GM04503 (cell line): ENCODE measurements around the gene C4orf50.
A peak's percentile ranks its signal among the peaks of the same experiment; 100 is the strongest.
"Not testable (repeated sequence)": the region's sequence is repeated elsewhere in the genome, so short reads cannot be mapped to it uniquely, and the experiment has no call there.

Source experiments
- DNase-seq: peaks from one replicate; pipeline ENCODE4 v3.0.0-alpha.2; 2012; ENCODE audit warnings: low read depth

Gene C4orf50

DNA sequence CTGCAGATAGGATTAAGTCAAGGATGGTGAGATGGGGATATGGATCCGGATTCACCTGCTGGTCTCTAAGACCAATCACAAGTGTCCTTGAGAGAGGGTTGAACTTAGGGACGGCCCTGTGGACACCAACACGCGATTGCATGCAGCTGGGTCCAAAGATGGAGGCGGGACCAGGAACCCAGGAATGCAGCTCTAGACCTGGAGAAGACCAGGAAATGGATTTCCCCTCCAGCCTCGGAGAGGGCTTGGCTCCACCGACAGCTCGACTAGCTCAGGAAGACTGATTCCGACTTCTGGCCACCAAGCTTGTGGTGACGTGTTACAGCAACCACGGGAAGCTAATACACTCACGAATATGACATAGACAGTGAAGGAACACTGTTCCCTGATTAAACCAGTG is 4.7 kb downstream of the C4orf50 start:
- DNase-seq, result no peak

DNA sequence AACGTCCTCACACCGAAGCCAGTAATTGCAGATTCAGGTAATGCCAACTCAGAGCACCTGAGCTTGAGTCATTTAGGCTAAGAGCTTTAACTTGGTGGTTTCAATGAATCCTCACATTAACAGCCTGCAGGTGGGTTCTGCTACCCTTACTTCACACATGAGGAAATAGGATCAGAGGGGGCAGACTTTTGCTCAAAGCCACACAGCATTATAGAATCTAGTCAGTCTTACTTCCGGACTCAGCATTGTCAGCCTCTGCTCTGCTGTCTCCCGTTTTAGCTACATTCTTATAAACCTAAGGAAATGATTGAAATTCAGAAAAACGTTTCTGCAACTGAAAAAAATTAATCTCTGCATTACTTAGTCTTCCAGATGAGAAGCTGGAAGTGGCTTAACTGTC is 6.0 kb downstream of the C4orf50 start:
- DNase-seq, result no peak

DNA sequence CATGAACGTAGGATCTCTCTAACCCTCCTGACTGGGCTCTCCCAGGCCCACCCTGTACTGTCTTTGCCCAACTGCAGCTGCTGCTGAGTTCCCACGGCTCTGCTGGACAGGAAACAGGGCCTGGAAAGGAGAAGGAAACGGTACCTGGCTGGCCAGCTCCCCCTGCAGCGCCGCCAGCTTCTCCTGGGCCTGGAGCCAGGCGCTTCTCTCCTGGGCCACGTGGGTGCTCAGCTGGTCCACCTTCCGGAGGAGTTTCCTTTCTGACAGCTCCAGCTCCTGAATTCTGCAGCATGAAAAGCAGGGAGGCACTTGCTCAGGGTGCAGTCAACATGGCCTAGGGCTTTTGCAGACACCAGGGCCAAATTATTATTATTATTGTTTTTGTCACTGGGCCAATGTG is 6.5 kb downstream of the C4orf50 start:
- DNase-seq, result no peak

DNA sequence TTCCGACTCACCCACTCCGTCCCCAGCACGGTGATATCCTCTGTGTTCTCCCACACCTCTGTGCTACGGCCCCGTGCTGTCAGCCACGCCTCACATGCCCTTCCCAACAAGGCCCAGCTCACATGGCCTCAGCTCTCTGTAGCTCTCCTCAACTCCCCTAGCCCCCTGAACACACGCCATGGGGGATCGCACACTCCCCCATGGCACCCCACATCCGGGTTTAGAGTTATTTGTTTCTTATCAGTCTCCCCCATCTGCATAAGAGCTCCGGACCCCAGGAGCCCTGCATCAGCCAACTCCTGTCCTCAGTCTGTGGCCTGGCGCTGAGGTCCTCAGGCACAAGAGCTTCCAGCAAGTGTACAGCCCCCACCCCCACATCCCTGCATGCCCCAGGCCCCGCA is 7.0 kb downstream of the C4orf50 start:
- DNase-seq, result no peak

DNA sequence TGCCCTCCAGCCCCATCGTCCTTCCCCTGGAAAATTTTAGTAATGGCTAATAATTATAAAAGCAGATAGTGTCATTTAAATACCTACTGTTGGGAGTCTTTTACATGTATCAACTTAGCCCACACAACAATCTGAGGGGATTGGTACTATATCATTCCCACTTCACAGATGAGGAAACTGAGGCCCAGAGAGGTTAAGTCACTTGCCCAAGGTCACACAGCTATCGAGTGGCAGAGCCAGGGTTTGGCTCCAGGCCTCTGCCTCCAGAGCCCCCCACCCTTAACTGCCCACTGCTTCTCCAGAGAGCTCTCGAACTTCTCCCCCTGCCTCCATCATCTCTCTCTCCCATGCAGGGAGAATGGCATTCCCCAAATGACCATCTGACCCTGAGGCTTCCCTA is 7.4 kb downstream of the C4orf50 start:
- DNase-seq, result no peak

DNA sequence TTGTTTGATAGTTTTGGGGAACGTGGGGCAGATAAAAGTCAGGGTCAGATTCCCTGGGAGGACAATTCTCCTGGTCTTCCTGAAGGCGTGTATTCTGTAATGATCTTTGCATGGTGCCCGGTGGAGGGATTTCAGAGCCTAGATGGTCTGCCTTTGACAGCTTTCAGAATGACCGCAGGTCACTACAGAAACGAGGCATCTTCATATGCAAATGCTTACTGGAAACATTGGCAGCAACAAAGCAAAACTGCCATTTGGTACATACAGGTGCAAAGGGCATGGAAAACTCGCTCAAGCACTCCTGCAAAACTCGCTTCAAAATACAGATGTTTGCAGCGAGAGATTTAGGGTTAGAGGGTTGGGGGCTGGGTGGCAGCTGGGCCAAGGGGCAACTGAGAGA is 8.8 kb downstream of the C4orf50 start:
- no peak for DNase-seq

DNA sequence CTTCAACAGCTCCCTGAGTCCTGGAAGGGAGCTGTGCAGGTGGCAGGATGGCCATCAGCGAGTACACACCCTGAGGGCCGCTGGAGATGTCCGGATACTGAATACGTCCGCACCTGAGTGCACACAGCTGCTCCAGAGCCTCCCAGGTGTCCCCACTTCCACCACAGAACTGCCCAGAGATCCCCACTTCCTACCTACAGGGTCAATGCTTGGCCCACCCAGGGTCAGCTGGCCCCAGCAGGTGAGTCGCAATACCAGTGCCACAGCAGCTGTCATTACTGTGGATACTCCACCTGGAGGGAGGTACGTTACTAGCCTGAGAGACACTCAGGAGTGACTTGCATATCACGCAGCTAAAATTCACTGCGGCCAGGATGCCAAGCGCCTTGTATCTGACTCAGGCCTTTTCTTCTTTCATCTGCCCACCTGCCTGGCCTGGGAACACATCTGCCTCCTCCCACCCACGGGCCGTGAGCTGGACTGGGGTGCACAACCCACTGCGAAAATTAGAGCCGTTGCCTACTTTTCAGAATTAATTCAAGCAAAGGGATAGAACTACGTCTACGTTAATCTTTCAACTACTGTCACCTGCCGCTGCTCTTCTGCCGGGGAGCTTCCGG is 9.4 kb downstream of the C4orf50 start:
- DNase-seq, result no peak

DNA sequence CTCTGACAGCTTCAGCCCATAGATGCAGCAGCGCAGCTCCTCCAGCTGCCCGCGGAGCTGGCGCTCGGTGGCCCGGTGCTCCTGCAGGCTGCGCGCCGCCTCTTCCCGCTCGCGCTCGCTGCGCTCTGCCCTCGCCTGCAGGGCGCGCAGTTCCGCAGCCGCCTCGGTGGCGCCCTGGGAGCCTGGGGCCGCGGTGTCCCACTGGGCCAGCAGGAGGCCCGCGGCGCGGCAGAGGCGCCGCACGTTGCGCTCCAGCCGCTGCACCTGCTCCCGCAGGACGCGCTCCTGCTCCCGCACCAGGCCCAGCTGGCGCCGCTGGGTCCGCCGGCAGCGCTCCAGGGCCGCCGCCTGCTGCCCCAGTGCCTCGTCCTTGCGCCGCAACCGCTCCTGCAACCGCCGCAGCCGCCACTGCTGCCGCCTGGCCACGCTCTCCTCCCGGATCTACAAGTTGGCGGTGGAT is 10.1 kb downstream of the C4orf50 start:
- DNase-seq, result no peak

DNA sequence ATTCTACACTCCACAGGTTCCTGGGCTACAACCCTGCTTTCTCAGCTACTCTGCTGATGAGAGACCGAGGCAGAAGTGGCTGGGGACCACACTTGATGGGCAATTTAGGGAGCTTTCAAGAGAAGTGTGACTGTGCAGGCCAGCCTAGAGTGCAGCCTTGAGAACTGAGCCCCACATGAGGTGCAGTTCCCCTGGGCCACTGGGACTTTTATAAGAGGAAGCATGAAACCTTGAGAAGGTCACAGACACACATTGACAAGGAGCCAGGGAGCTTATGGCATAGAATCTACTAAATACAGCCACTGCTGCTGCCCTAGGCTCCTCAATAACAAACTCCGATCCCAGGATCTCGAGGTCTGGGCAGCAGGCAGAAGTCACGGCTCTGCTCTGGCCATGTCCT is 13.1 kb downstream of the C4orf50 start:
- DNase-seq, result no peak

DNA sequence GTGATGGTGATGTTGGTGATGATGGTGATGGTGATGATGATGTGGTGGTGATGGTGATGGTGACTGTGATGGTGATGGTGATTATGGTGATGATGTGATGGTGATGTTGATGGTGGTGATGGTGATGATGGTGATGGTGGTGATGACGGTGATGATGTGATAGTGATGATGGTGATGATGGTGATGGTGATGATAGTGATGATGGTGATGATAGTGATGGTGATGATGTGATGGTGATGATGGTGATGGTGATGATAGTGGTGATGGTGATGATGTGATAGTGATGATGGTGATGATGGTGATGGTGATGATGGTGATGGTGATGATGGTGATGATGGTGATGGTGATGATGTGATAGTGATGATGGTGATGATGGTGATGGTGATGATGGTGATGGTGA is 14.7 kb downstream of the C4orf50 start:
- DNase-seq, result not testable (repeated sequence)

DNA sequence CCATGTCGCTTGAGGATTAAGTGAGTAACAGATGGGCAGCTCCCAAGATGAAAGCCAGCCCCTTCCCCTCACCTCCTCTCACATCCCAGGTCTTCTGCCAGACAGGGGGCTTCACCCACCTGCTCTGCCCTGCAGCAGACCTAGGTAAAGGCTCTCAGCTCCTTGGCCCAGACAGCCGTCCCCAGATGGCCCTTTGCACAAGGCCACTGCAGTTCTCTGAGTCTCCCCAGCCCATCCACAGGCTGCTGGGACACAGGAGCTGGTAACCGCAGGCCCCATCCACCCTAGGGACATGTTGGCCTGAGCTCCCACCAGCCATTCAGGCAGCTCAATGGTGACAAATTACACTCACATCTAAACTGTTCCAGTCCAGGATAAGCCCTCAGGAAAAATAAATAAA is 15.3 kb downstream of the C4orf50 start:
- DNase-seq, result no peak

DNA sequence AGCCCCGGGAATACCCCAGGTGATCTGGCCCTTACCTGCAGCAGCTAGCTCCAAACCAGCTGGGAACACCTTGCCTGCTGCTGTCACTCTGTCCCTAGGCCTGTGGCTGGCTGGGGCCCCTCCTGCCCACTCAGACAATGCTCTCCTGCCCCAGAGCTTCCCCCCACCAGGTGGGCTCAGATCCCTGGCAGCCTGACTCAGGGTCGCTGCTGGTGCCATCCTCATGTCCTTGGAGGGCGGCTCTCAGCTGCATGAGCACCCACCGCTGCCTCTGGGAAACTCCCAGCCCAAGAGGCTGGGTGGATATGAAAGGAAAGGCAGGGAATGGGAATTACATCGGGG is 15.8 kb downstream of the C4orf50 start:
- no peak for DNase-seq

DNA sequence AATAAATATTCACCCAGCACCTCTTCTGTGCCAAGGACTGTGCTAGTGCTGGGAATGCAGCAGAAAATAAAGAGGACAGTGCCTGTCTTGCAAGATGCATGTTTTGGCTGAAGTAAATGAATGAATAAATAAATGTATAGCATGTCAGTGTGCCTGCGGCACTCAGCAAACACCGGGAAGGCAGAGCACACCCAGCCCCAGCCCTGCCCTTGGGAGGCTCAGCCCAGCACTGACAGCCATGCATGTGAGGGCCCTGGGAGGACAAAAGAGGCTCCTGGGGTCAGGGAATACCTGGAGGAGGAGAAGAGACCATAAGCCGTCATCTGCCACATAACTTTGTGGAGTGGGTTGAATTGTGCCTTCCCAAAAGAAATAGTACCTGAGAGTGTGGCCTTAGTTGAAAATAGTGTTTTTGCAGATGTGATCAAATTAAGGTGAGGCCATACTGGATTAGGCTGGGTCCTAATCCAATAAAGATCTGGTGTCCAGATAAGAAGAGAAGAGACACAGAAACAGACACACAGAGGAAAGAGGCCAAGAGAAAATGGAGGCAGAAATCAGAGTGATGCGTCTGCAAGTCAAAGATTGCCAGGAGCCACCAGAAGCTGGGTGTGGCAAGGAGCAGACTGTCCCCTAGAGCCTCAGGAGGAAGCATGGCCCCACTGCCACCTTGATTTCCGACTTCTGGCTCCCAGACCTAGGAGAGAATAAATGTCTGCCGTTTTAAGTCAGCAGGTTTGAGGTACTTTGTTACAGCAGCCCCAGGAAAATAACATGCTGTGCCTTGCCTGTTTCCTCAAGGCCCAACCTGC is 16.3 kb downstream of the C4orf50 start:
- DNase-seq, result no peak

DNA sequence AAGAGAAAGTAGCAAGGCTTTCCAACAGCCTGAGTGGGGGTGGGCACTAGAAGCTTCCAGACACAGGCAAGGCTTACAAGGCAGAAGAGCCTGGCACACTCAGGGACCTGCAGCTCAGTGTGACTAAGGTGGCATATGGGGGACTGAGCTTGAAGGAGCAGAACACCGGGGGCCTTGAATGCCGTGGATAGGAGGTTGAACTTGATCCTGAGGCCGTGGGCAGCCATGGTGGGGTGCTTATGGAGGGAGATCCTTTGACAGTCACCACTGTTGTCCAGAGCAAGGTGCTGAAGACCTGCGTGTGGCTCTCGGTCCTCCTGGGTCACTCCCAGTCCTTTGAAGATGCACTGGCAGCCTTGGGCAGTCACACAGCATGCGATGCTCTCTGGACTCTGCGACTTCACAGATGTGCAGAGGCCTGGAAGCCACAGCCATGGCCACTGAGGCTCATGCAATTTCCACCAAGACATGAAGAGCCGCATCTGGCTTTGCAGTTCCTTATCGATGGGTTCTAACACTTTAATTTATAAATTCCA is 18.3 kb downstream of the C4orf50 start:
- no peak for DNase-seq

DNA sequence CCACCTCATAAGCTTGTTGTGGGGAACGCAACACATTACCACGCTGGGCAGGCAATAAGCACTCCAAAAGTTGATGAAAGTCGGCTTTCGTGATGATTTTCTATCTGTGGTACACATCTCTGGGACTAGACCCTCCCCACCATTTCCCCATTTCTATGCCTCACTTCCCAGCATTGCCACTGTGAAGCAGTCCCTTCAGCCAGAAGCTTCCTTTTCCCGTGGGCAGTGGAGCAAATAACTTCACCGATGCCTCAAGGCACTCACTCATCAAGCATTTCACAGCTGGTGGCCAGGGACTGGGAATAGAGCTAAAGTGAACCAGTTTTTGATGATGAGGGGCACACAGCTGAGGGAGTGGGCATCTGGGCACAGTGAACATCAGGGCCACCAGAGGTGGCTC is 18.9 kb downstream of the C4orf50 start:
- DNase-seq, result no peak

DNA sequence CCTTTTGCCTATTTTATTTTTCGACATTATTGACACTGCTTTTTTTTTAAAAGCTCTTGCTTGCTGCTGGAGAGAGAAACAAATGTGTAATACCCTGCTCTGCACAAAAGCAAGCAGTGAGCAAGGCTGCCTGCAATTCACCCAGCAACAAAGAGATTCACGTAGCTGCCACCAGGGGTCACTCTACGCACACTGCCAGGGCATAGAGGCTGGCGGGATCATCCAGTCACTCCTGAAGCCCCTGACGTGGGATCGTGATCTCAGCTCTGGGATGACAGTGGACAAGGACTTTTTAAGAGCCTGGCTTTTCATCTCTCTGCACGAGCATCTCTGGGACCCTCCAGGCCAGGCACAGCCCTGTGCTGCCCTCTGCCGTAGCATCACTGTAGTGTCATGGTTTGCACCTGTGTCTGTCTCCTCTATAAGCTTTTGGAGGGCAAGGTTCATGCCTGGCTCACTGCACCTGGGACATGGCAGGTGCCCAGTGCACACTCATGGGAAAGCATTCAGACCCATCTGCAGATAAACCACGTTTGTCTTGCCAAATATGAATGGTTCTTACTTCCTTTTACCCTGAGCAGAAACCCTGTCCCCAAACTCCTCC is 19.8 kb downstream of the C4orf50 start:
- peak; percentile 12 for DNase-seq

DNA sequence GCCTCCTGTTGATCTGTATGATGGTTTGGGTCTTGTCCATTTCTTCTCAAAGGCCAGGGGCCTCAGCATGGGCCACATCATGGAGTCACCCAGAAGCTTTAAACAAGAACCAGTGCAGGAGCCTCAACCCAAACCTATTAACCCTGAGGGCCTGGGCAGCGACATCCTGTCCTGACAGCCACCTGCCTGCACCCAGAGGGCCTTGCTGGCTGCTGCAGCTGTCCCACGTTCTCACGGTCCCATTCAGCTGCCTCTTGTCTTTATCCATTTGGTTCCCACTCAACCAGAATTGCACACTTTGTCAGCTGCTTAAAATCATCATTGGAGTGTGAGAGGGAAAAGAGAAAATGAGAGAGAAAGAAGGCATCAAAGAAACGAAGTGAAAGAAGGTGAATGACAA is 21.6 kb downstream of the C4orf50 start:
- no peak for DNase-seq

DNA sequence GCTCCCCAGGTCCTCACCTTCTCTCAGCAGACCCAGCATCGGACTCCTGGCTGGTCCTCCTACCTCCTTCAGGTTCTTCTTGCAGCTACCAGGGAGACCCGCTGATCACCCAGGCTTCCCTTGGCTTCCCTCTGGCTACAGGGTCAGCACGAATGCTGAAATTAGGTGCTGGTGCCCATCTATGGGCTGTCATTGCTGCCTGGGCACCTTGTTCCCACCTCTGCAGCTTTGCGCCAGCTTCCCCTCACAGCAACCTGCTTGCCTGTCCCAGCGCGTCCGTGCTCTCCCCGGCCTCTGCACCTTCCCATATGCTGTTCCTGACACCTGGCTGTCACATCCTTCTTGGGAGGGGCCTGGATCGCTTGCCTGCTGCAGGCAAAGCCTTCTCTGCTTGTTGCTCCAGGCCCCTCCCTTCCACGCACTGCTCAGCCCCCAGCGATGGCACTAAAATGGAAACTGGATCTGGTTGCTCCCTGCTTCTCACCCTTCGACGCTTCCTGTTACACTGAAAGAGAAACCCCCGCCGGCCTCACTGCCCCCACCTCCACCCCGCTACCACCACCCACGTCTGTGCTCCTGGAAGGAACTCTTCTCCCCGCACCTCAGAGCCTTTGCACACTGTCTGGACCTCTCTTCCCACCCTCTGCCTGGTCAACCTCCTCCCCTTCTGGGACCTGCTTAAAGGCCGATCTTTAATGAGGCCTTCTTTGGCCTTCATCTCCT is 22.2 kb downstream of the C4orf50 start:
- DNase-seq, result no peak

DNA sequence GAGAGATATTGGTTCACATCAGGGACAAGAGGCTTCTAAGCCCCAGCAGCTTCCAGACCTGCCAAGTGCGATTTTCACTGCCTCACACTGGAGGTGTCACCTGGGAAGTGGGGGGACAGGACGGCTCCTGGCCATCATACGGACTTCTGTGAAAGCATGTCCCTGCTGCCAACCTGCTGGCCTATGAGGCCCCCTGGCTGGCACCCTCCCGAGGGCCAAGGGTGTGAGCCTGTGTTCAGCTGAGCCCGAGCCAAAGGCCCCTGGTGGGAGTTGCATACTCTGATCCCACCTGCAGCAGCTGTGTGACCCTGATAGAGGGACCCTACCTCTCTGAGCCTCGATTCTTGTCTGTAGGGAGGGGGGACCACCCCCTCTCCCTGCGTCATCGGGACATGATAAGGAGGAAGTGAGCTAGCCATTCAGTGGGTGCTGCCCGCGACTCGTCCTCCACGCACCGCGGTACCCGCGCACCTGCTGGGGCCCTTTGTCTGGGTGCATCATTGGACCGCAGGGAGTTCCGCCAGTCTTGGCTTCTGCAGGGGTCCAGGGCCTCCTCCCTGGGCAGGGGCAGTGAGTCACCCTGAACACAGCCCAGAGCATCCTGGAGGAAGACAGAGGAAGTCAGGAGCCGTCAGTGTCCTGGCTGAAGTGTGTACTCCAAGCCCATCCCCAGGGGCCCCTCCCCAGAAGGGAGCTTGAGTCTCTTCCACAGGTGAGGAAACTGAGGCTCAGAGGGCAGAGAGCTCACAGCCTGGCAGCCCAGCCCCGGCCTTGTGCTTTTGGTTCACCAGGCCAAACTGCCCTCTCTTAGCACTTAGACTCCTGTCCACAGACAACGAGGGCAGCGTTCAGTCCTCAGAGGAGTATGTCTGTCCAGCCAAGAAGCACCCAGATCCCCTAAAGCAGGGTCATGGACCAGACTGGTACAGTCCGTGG is 24.1 kb downstream of the C4orf50 start:
- no peak for DNase-seq

DNA sequence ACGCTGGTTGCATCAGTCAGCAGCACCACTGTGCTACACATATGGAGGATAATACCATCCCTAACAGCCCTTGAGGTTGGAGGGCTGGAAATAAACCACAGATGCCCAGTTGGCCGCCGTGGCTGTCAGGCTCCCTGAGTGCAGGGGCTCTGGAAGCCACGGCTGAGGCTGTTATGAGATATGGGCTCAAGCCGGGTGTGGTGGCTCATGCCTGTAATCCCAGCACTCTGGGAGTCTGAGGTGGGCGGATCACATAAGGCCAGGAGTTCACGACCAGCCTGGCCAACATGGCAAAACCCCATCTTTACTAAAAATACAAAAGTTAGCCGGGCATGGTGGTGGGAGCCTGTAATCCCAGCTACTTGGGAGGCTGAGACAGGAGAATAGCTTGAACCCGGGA is 24.9 kb downstream of the C4orf50 start:
- not testable (repeated sequence) for DNase-seq

DNA sequence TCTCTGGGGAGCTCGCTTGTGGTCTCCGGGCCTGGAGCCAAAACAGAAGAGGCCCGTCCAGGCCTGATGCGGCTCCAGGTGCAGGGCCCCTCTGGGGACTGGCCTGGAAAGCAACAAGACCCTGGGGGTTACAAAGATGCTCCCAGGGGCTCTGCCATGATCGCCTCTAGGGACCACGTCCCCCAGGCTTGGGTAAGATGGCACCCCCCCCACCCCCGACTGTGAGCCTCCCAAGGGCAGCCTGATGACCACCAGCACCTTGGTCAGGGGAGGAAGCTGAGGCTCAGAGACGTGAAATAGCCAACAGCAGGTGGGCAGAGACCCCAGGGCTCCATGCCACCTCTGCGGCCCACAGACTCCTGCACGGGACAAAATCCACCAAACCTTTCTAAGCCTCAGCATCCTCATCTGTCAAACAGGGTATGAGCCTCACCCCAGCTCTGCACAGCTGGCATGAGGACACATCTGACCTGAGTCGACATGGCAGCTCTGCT is 25.4 kb downstream of the C4orf50 start:
- DNase-seq, result no peak
